Measurements from ENCODE around the gene STXBP6.

The STXBP6 gene

GRCh38 chr14:24910408-24910986 is 139.4 kb downstream of the STXBP6 start:
- no peak for DNase-seq
- TF ChIP-seq GATA1 (IDR thresholded peaks at IDR 0.05; ENCODE audit: low read depth, low read length), result no peak
- TF ChIP-seq POLR2A (IDR thresholded peaks at IDR 0.05; ENCODE audit: low read length), result no peak

GRCh38 chr14:24909523-24910302 is 140.2 kb downstream of the STXBP6 start:
- no peak for DNase-seq
- TF ChIP-seq POLR2A (IDR thresholded peaks at IDR 0.05; ENCODE audit: low read length) (no peak), GATA1 (IDR thresholded peaks at IDR 0.05; ENCODE audit: low read depth, low read length) (no peak)

- TF ChIP-seq POLR2A (IDR thresholded peaks at IDR 0.05; ENCODE audit: low read length) (no peak), GATA1 (IDR thresholded peaks at IDR 0.05; ENCODE audit: low read depth, low read length) (no peak)
- DNase-seq, result no peak
These were observed 141.2 kb downstream of the STXBP6 start for GRCh38 chr14:24908592-24909236.

GRCh38 chr14:24904533-24904932 is 145.4 kb downstream of the STXBP6 start:
- DNase-seq, result no peak
- no peak for TF ChIP-seq POLR2A (IDR thresholded peaks at IDR 0.05; ENCODE audit: low read length)
- TF ChIP-seq GATA1 (IDR thresholded peaks at IDR 0.05; ENCODE audit: low read depth, low read length), result no peak

GRCh38 chr14:24903337-24903736 is 146.6 kb downstream of the STXBP6 start:
- TF ChIP-seq POLR2A (IDR thresholded peaks at IDR 0.05; ENCODE audit: low read length) (no peak), GATA1 (IDR thresholded peaks at IDR 0.05; ENCODE audit: low read depth, low read length) (no peak)
- DNase-seq, result no peak

- no peak for TF ChIP-seq GATA1 (IDR thresholded peaks at IDR 0.05; ENCODE audit: low read depth, low read length)
- no peak for TF ChIP-seq POLR2A (IDR thresholded peaks at IDR 0.05; ENCODE audit: low read length)
- no peak for DNase-seq
These were observed 149.5 kb downstream of the STXBP6 start for GRCh38 chr14:24900269-24901100.

- TF ChIP-seq POLR2A (IDR thresholded peaks at IDR 0.05; ENCODE audit: low read length), result no peak
- TF ChIP-seq GATA1 (IDR thresholded peaks at IDR 0.05; ENCODE audit: low read depth, low read length), result no peak
These were observed 152.2 kb downstream of the STXBP6 start for GRCh38 chr14:24897793-24898192.

GRCh38 chr14:24895622-24896021 is 154.3 kb downstream of the STXBP6 start:
- no peak for DNase-seq
- no peak for TF ChIP-seq POLR2A (IDR thresholded peaks at IDR 0.05; ENCODE audit: low read length)

More at GRCh38 chr14:24897793-24898192, 152.2 kb downstream of the STXBP6 start:
- no peak for DNase-seq

GRCh38 chr14:24895243-24895583 is 154.7 kb downstream of the STXBP6 start:
- TF ChIP-seq GATA1 (IDR thresholded peaks at IDR 0.05; ENCODE audit: low read depth, low read length), result no peak
- TF ChIP-seq POLR2A (IDR thresholded peaks at IDR 0.05; ENCODE audit: low read length), result no peak
- DNase-seq, result no peak

GRCh38 chr14:24894583-24895242 is 155.2 kb downstream of the STXBP6 start:
- TF ChIP-seq POLR2A (IDR thresholded peaks at IDR 0.05; ENCODE audit: low read length) (no peak), GATA1 (IDR thresholded peaks at IDR 0.05; ENCODE audit: low read depth, low read length) (no peak)
- DNase-seq, result no peak

GRCh38 chr14:24892497-24893051 is 157.4 kb downstream of the STXBP6 start:
- TF ChIP-seq GATA1 (IDR thresholded peaks at IDR 0.05; ENCODE audit: low read depth, low read length) (no peak), POLR2A (IDR thresholded peaks at IDR 0.05; ENCODE audit: low read length) (no peak)
- no peak for DNase-seq

GRCh38 chr14:24891987-24892496 is 157.9 kb downstream of the STXBP6 start:
- TF ChIP-seq POLR2A (IDR thresholded peaks at IDR 0.05; ENCODE audit: low read length), result no peak
- TF ChIP-seq GATA1 (IDR thresholded peaks at IDR 0.05; ENCODE audit: low read depth, low read length), result no peak
- no peak for DNase-seq

- DNase-seq, result no peak
- no peak for TF ChIP-seq GATA1 (IDR thresholded peaks at IDR 0.05; ENCODE audit: low read depth, low read length)
- TF ChIP-seq POLR2A (IDR thresholded peaks at IDR 0.05; ENCODE audit: low read length), result no peak
These were observed 159.2 kb downstream of the STXBP6 start for GRCh38 chr14:24890716-24891115.

Measured in erythroblast (primary cell).